ENCODE measurements around the gene TMEM200A.

The TMEM200A gene

DNA sequence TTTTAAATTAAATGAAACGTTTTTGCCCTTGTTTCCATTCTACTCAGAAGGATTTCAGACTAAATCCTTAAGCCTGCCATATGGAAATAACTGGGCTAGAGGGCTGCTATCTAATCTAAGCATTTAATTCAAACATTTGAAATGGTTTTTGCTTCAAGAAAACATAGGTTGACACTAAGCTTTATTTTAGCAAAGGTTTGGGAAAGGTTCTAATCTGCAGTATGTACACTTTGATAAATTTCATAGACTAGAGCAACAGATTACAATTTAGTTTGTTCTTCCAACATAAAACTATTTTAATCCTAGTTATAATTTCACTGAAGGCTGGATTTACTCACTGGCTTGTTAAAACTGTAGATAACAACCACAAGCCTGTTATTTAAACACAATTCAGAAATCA, 72.1 kb downstream of the TMEM200A start:
- Histone ChIP-seq H3K4me1 (ENCODE audit: control insufficient read depth, insufficient read depth, low read length, poor library complexity, severe bottlenecking) (no peaks in the 10 kb centered on the region), H3K4me3 (ENCODE audit: insufficient read depth, low read depth, low read length, poor library complexity, severe bottlenecking) (no peak overlapping the region), H3K36me3 (ENCODE audit: control insufficient read depth, insufficient read depth, low read length) (no peaks in the 10 kb centered on the region), H3K27me3 (replicated peaks; ENCODE audit: control insufficient read depth, insufficient read depth, low read length, poor library complexity, severe bottlenecking) (no peaks in the 10 kb centered on the region), H3K27ac (ENCODE audit: insufficient read depth, low read length, poor library complexity, severe bottlenecking) (no peak overlapping the region), H3K9me3 (ENCODE audit: control insufficient read depth, low read length) (no peaks in the 10 kb centered on the region)
- no peak for DNase-seq

DNA sequence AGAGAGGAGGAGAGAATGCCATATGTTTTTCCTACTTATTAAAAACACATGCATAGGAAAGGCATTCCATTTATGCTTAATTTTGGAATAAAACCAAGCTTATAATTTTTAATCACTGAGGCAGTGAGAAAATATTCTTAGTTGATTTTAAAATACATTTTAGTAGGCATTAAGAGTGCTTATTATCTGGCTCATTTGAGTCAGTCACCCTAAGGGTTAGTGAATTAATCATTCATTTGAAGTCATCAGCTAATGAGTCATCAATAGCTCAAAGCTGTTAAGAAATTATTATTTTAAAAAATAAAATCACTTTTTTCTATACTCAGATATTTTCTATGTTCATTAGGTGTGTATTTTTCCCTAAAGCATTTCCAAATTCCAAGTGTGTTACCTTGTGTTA, 81.6 kb downstream of the TMEM200A start:
- Histone ChIP-seq H3K36me3 (ENCODE audit: control insufficient read depth, insufficient read depth, low read length) (no peaks in the 10 kb centered on the region), H3K27me3 (replicated peaks; ENCODE audit: control insufficient read depth, insufficient read depth, low read length, poor library complexity, severe bottlenecking) (no peaks in the 10 kb centered on the region), H3K4me3 (ENCODE audit: insufficient read depth, low read depth, low read length, poor library complexity, severe bottlenecking) (no peak overlapping the region), H3K4me1 (ENCODE audit: control insufficient read depth, insufficient read depth, low read length, poor library complexity, severe bottlenecking) (no peaks in the 10 kb centered on the region), H3K9me3 (ENCODE audit: control insufficient read depth, low read length) (no peaks in the 10 kb centered on the region), H3K27ac (ENCODE audit: insufficient read depth, low read length, poor library complexity, severe bottlenecking) (no peak overlapping the region)
- DNase-seq: no peak

DNA sequence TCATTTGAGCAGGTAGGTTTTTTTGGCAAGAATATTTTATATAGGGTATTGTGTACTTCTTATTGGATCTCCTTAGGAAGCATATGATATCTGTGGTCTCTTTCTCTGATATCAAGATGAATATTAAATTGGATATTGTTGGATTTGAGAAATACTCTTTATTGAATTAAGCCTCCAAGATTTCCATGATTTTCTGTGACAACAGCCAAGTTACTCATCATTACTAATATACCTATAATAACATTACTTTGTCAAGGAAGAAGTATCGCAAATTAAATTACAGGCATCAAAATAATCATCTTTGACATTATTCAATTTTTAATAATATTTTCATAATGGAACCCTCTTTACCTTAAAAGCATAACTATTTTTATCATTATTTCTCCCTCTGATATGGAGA, 86.5 kb downstream of the TMEM200A start:
- DNase-seq: no peak
- Histone ChIP-seq H3K9me3 (ENCODE audit: control insufficient read depth, low read length) (no peaks in the 10 kb centered on the region), H3K27ac (ENCODE audit: insufficient read depth, low read length, poor library complexity, severe bottlenecking) (no peak overlapping the region), H3K36me3 (ENCODE audit: control insufficient read depth, insufficient read depth, low read length) (no peaks in the 10 kb centered on the region), H3K4me1 (ENCODE audit: control insufficient read depth, insufficient read depth, low read length, poor library complexity, severe bottlenecking) (no peaks in the 10 kb centered on the region), H3K27me3 (replicated peaks; ENCODE audit: control insufficient read depth, insufficient read depth, low read length, poor library complexity, severe bottlenecking) (no peaks in the 10 kb centered on the region), H3K4me3 (ENCODE audit: insufficient read depth, low read depth, low read length, poor library complexity, severe bottlenecking) (no peak overlapping the region)

DNA sequence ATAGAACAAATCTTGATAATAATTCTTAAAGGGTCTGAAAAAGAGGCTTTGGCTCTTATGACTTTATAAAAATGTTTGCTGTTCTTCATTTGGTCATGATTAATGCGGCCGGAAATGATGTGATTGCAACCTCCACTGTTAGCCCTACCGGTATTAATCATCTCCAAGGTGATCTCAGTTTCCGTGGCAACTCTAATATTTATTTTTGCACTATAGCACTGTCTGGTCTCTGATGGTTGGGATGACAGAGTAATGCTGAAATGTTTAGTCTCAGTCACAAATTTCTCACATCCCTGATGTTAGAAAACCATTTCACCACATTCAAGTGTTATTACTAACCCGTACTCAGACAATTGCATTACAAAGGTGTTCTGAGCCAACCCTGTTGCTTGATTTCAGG, 87.4 kb downstream of the TMEM200A start:
- Histone ChIP-seq H3K4me3 (ENCODE audit: insufficient read depth, low read depth, low read length, poor library complexity, severe bottlenecking) (no peak overlapping the region), H3K27ac (ENCODE audit: insufficient read depth, low read length, poor library complexity, severe bottlenecking) (no peak overlapping the region), H3K4me1 (ENCODE audit: control insufficient read depth, insufficient read depth, low read length, poor library complexity, severe bottlenecking) (no peaks in the 10 kb centered on the region), H3K36me3 (ENCODE audit: control insufficient read depth, insufficient read depth, low read length) (no peaks in the 10 kb centered on the region), H3K9me3 (ENCODE audit: control insufficient read depth, low read length) (no peaks in the 10 kb centered on the region), H3K27me3 (replicated peaks; ENCODE audit: control insufficient read depth, insufficient read depth, low read length, poor library complexity, severe bottlenecking) (no peaks in the 10 kb centered on the region)
- DNase-seq: no peak

DNA sequence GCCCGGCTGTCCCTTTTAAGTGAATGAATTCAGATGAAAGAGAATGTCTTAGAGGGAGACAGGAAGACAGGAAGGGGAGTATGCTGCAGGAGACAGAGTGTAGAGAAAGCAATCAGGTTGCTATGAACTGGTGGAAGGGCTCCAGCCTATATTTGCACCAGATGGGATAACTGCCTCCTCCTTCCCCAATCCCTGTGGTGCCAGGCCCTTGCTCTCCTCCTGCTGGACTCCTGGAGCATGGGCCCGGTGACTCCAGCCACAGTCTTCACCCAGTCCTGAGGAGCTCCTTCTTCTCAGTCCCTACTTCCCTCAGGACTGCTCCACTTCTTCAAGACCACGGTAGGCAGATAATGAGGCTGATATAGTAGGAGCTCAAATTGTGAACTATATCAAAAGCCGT, 91.8 kb downstream of the TMEM200A start:
- Histone ChIP-seq H3K4me3 (ENCODE audit: insufficient read depth, low read depth, low read length, poor library complexity, severe bottlenecking) (no peak overlapping the region), H3K4me1 (ENCODE audit: control insufficient read depth, insufficient read depth, low read length, poor library complexity, severe bottlenecking) (no peaks in the 10 kb centered on the region)

DNA sequence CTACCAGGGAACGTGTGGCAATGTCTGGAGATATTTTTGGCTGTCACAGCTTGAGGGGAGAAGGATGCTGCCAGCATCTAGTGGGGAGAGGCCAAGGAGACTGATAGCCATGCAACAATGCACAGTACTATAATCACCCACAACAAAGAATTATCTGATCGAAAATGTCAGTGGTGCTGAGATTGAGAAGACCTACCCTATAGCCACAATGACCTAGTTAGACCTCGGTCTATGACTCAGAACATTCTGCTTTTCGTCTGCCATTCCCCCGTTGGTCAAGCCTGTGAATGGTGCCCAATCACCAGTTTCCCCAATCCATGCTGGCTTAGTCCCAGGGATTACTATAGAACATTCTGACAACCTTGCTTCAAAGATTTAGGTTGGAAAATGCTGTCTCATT, 93.5 kb downstream of the TMEM200A start:
- no peaks in the 10 kb centered on the region for H3K27me3 ChIP-seq (replicated peaks; ENCODE audit: control insufficient read depth, insufficient read depth, low read length, poor library complexity, severe bottlenecking)
- H3K9me3 ChIP-seq (ENCODE audit: control insufficient read depth, low read length): no peaks in the 10 kb centered on the region
- no peak overlapping the region for H3K4me3 ChIP-seq (ENCODE audit: insufficient read depth, low read depth, low read length, poor library complexity, severe bottlenecking)
- H3K4me1 ChIP-seq (ENCODE audit: control insufficient read depth, insufficient read depth, low read length, poor library complexity, severe bottlenecking): no peaks in the 10 kb centered on the region
- H3K36me3 ChIP-seq (ENCODE audit: control insufficient read depth, insufficient read depth, low read length): no peaks in the 10 kb centered on the region
- no peak overlapping the region for H3K27ac ChIP-seq (ENCODE audit: insufficient read depth, low read length, poor library complexity, severe bottlenecking)
- DNase-seq: no peak

More for the DNA sequence above, 91.8 kb downstream of the TMEM200A start:
- Histone ChIP-seq H3K9me3 (ENCODE audit: control insufficient read depth, low read length) (no peaks in the 10 kb centered on the region), H3K27ac (ENCODE audit: insufficient read depth, low read length, poor library complexity, severe bottlenecking) (no peak overlapping the region), H3K27me3 (replicated peaks; ENCODE audit: control insufficient read depth, insufficient read depth, low read length, poor library complexity, severe bottlenecking) (no peaks in the 10 kb centered on the region), H3K36me3 (ENCODE audit: control insufficient read depth, insufficient read depth, low read length) (no peaks in the 10 kb centered on the region)
- DNase-seq: no peak

DNA sequence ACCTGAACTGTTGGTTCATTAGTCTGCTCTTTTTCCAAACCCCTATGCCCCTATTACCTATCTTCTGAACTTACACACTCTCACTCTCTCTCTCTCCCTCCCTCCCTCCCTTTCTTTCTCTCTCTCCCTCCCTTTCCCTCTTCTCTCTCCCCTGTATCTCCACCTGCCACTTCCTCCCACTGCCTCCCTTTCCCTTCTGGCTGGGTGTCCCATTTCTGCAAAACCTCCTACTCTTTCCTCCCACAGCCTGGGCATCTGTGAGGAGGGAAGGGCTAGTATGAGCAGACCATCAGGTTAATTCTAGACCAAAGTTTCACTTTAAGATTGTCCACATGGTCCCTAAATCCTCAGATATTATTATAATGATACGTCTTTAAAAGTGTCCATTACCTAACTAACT, 95.1 kb downstream of the TMEM200A start:
- no peaks in the 10 kb centered on the region for H3K36me3 ChIP-seq (ENCODE audit: control insufficient read depth, insufficient read depth, low read length)
- H3K9me3 ChIP-seq (ENCODE audit: control insufficient read depth, low read length): no peaks in the 10 kb centered on the region
- no peak for DNase-seq
- no peak overlapping the region for H3K4me3 ChIP-seq (ENCODE audit: insufficient read depth, low read depth, low read length, poor library complexity, severe bottlenecking)
- no peak overlapping the region for H3K27ac ChIP-seq (ENCODE audit: insufficient read depth, low read length, poor library complexity, severe bottlenecking)
- no peaks in the 10 kb centered on the region for H3K27me3 ChIP-seq (replicated peaks; ENCODE audit: control insufficient read depth, insufficient read depth, low read length, poor library complexity, severe bottlenecking)
- no peaks in the 10 kb centered on the region for H3K4me1 ChIP-seq (ENCODE audit: control insufficient read depth, insufficient read depth, low read length, poor library complexity, severe bottlenecking)

DNA sequence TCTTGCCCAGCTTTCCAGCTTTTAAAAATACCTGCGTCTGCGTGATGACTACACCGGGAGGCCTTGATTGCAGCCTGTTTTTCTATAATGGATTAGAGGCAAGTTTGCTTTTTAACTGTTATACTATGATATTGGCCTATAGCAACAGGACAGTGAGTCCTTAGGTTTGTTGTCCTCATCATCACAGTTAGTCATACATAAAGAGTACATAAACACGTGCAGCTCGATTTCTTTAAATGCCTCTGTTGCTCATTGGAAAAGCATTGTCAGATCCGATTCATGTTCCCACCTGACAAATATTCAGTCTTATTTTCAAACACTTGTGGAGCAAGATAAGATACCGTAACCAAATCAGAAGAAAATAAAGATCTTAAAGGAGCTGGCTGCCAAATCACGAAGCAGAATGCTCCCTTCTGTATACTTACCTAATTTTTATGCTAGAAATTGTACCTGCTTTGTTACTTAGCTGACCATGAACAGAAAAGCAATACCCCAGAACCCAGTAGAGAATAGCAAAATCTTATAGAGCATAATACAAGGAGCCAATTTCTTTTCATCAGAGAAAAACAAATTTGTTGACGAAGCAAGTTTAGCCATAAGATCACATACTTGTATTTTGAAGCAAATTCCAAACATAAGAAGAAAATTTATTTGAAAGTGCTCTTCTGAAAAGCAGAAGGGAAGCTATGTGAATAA, 100.4 kb downstream of the TMEM200A start:
- Histone ChIP-seq H3K27ac (ENCODE audit: insufficient read depth, low read length, poor library complexity, severe bottlenecking) (no peak overlapping the region), H3K27me3 (replicated peaks; ENCODE audit: control insufficient read depth, insufficient read depth, low read length, poor library complexity, severe bottlenecking) (no peaks in the 10 kb centered on the region), H3K9me3 (ENCODE audit: control insufficient read depth, low read length) (no peaks in the 10 kb centered on the region), H3K4me1 (ENCODE audit: control insufficient read depth, insufficient read depth, low read length, poor library complexity, severe bottlenecking) (no peaks in the 10 kb centered on the region), H3K36me3 (ENCODE audit: control insufficient read depth, insufficient read depth, low read length) (no peaks in the 10 kb centered on the region), H3K4me3 (ENCODE audit: insufficient read depth, low read depth, low read length, poor library complexity, severe bottlenecking) (no peak overlapping the region)
- no peak for DNase-seq

DNA sequence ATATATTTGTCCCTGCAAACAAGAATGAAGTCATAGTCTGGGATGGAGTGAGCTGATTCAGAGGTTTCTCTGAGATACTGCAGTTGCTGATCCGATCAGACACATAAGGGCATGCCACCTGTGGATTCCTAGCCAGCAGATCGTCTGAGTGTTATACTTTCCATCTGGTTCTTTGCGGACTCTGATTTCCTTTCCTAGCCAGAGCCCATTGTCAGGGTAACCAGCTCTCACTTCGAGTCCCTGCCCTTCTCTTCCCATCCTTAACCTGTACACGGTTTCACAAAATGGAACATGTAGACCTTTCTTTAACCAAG, 100.9 kb downstream of the TMEM200A start:
- no peaks in the 10 kb centered on the region for H3K9me3 ChIP-seq (ENCODE audit: control insufficient read depth, low read length)
- H3K36me3 ChIP-seq (ENCODE audit: control insufficient read depth, insufficient read depth, low read length): no peaks in the 10 kb centered on the region
- no peak overlapping the region for H3K27ac ChIP-seq (ENCODE audit: insufficient read depth, low read length, poor library complexity, severe bottlenecking)
- no peaks in the 10 kb centered on the region for H3K27me3 ChIP-seq (replicated peaks; ENCODE audit: control insufficient read depth, insufficient read depth, low read length, poor library complexity, severe bottlenecking)
- DNase-seq: no peak
- H3K4me1 ChIP-seq (ENCODE audit: control insufficient read depth, insufficient read depth, low read length, poor library complexity, severe bottlenecking): no peaks in the 10 kb centered on the region
- no peak overlapping the region for H3K4me3 ChIP-seq (ENCODE audit: insufficient read depth, low read depth, low read length, poor library complexity, severe bottlenecking)

DNA sequence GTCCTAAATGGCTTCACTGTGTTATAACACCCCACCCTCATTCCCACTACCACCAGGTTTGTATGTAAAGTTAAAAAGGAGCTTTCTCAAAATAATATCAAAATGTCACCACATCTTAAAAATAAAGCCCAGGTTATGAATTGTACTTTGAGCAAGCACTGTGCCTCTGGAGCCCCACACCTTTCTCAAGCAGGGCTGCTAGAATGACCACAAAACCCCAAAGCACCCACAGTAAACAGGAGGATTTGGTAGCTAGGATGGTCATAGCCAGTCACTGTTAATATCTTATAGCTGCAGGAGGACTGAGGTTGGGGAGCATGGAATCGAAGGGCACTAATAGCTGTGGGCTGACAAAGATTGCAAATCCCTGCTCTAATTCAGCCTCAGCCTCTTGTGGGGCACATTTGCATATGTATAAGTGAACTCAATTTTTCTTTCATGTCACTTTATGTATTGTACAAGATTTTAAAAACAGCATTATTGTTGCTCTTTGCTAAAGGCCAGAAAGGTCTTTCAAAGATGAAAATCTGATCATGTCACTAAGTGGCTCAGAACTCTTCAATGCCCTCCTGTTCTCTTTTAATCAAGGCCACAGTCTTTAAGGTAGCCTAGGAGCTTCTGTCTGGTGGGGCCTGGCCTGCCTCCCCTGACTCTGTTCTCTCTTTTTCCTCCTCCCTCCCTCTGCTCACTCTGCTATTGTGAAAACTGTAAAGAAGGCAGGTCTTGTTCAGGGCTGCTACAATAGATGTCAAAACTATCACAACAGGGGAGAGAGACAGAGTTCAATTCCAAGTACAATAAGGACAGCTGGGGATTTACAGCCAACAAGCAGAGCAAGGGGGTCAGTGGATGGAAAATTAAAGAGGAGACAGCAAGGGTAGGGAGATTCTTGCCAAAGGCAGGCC, 101.6 kb downstream of the TMEM200A start:
- Histone ChIP-seq H3K4me1 (ENCODE audit: control insufficient read depth, insufficient read depth, low read length, poor library complexity, severe bottlenecking) (no peaks in the 10 kb centered on the region), H3K9me3 (ENCODE audit: control insufficient read depth, low read length) (no peaks in the 10 kb centered on the region), H3K36me3 (ENCODE audit: control insufficient read depth, insufficient read depth, low read length) (no peaks in the 10 kb centered on the region), H3K27me3 (replicated peaks; ENCODE audit: control insufficient read depth, insufficient read depth, low read length, poor library complexity, severe bottlenecking) (no peaks in the 10 kb centered on the region), H3K4me3 (ENCODE audit: insufficient read depth, low read depth, low read length, poor library complexity, severe bottlenecking) (no peak overlapping the region), H3K27ac (ENCODE audit: insufficient read depth, low read length, poor library complexity, severe bottlenecking) (no peak overlapping the region)
- DNase-seq: no peak
